Measurements from ENCODE around the gene KCNQ1.

The KCNQ1 gene

GRCh38 chr11:2794968-2795322, 350.1 kb downstream of the KCNQ1 start:
- DNase-seq (ENCODE audit: low spot score): no peak

- no peak for DNase-seq (ENCODE audit: low spot score)
These were observed 350.7 kb downstream of the KCNQ1 start for GRCh38 chr11:2795491-2795991.

- no peak for DNase-seq (ENCODE audit: low spot score)
These were observed 351.3 kb downstream of the KCNQ1 start for GRCh38 chr11:2796091-2796490.

GRCh38 chr11:2796508-2797113, 351.8 kb downstream of the KCNQ1 start:
- DNase-seq (ENCODE audit: low spot score): no peak

GRCh38 chr11:2797121-2797711, 352.4 kb downstream of the KCNQ1 start:
- no peak for DNase-seq (ENCODE audit: low spot score)

GRCh38 chr11:2797741-2798361, 353.0 kb downstream of the KCNQ1 start:
- DNase-seq (ENCODE audit: low spot score): no peak

- DNase-seq (ENCODE audit: low spot score): no peak
These were observed 354.3 kb downstream of the KCNQ1 start for GRCh38 chr11:2798951-2799761.

GRCh38 chr11:2799881-2800654, 355.3 kb downstream of the KCNQ1 start:
- DNase-seq (ENCODE audit: low spot score): no peak

GRCh38 chr11:2800655-2801531, 356.1 kb downstream of the KCNQ1 start:
- no peak for DNase-seq (ENCODE audit: low spot score)

- DNase-seq (ENCODE audit: low spot score): no peak
These were observed 357.0 kb downstream of the KCNQ1 start for GRCh38 chr11:2801711-2802388.

- no peak for DNase-seq (ENCODE audit: low spot score)
These were observed 357.8 kb downstream of the KCNQ1 start for GRCh38 chr11:2802389-2803185.

GRCh38 chr11:2803186-2804091, 358.6 kb downstream of the KCNQ1 start:
- no peak for DNase-seq (ENCODE audit: low spot score)

GRCh38 chr11:2804189-2804588, 359.4 kb downstream of the KCNQ1 start:
- no peak for DNase-seq (ENCODE audit: low spot score)

GRCh38 chr11:2804701-2805387, 360.0 kb downstream of the KCNQ1 start:
- DNase-seq (ENCODE audit: low spot score): no peak

GRCh38 chr11:2805388-2806056, 360.7 kb downstream of the KCNQ1 start:
- no peak for DNase-seq (ENCODE audit: low spot score)

GRCh38 chr11:2806351-2807024, 361.7 kb downstream of the KCNQ1 start:
- DNase-seq (ENCODE audit: low spot score): no peak
